ENCODE data around the gene ITCH. TPM values are rescaled to one million over a fixed set of nuclear protein-coding genes. Genes with fewer than 3 reads are reported as not detected.

ITCH gene
- total RNA-seq, 1 experiment from 2014 or later = 78.8 TPM

GRCh38 chr20:34407962-34408474 is 44.9 kb downstream of the ITCH start:
- CTCF ChIA-PET = no interaction called here

GRCh38 chr20:34410336-34410735 is 47.3 kb downstream of the ITCH start:
- Histone ChIP-seq H3K79me2 (ENCODE audit: insufficient read depth, low read length) (peaks cover 79% of the 10 kb centered on the region), H2AFZ (ENCODE audit: low read depth, low read length, poor library complexity, severe bottlenecking) (no peak overlapping the region)
- intact Hi-C loops (cut with micrococcal nuclease) = no loop called here

More at GRCh38 chr20:34407962-34408474, 44.9 kb downstream of the ITCH start:
- POLR2A ChIA-PET = no interaction called here
- intact Hi-C loops (cut with micrococcal nuclease) = no loop called here
- no peaks in the 10 kb centered on the region for H3K9me3 ChIP-seq (ENCODE audit: control insufficient read depth in 1 of 2, insufficient read depth in 1 of 2, low read depth in 1 of 2, low read length in 2 of 2)
- peaks cover 11 to 12% of the 10 kb centered on the region in 2 experiments; a peak in 2 of 4 replicates for H3K36me3 ChIP-seq (ENCODE audit: control insufficient read depth in 1 of 2, insufficient read depth in 2 of 2, low read length in 2 of 2)
- ATAC-seq (no peak), DNase-seq (ENCODE audit: low read depth, low spot score) (no peak)
- no peak overlapping the region for H3K4me3 ChIP-seq (replicated peaks in 1 of 2; ENCODE audit: low read depth in 1 of 2, low read length in 2 of 2)
- peaks cover 9% of the 10 kb centered on the region; the same call in 1 of the 2 replicates for H4K20me1 ChIP-seq (ENCODE audit: insufficient read depth)
- H3K79me2 ChIP-seq (ENCODE audit: insufficient read depth, low read length) = peaks cover 92% of the 10 kb centered on the region
- no peaks in the 10 kb centered on the region for H3K27me3 ChIP-seq (ENCODE audit: insufficient read depth, low read length)
- H3K9me2 ChIP-seq (ENCODE audit: insufficient read depth) = no peaks in the 10 kb centered on the region
- H2AFZ ChIP-seq (ENCODE audit: low read depth, low read length, poor library complexity, severe bottlenecking) = no peak overlapping the region
- no peak for TF ChIP-seq TCF7L2 (IDR thresholded peaks at IDR 0.05; ENCODE audit: borderline replicate concordance, extremely low read depth, insufficient read depth, insufficient read length)
- TF ChIP-seq MAX (IDR thresholded peaks at IDR 0.05) = no peak
- TF ChIP-seq YY1 (IDR thresholded peaks at IDR 0.05; ENCODE audit: extremely low read depth, insufficient replicate concordance, low read depth, low read length) = no peak
- no peak for TF ChIP-seq SIN3A (IDR thresholded peaks at IDR 0.05; ENCODE audit: low read depth)
- TF ChIP-seq JUND (IDR thresholded peaks at IDR 0.05) = no peak
- TF ChIP-seq ELF1 (IDR thresholded peaks at IDR 0.05; ENCODE audit: borderline replicate concordance, low read depth) = no peak
- RAD21 ChIA-PET (ENCODE audit: low non-redundant PET in 1 of 2, low total read pairs in 2 of 2, uncharacterized antibody in 2 of 2, unreplicated experiment in 2 of 2) = no interaction called here
- peaks cover 0 to 8% of the 10 kb centered on the region in 2 experiments; a peak in 2 of 4 replicates for H3K4me1 ChIP-seq (ENCODE audit: control insufficient read depth in 1 of 2, insufficient read depth in 2 of 2, low read length in 2 of 2)
- H3K4me2 ChIP-seq (ENCODE audit: low read length) = no peak overlapping the region
- no TSS peak for BruUV-seq (replicated peaks)
- H3K27ac ChIP-seq (ENCODE audit: low read depth, low read length) = no peak overlapping the region
- H3K9ac ChIP-seq (ENCODE audit: low read length) = no peak overlapping the region

More at GRCh38 chr20:34410336-34410735, 47.3 kb downstream of the ITCH start:
- TF ChIP-seq ZBTB33 (IDR thresholded peaks at IDR 0.05; ENCODE audit: extremely low read depth, insufficient replicate concordance, low read length) = no peak
- TF ChIP-seq ELF1 (IDR thresholded peaks at IDR 0.05; ENCODE audit: borderline replicate concordance, low read depth) = no peak
- TF ChIP-seq TCF7L2 (IDR thresholded peaks at IDR 0.05; ENCODE audit: borderline replicate concordance, extremely low read depth, insufficient read depth, insufficient read length) = no peak
- TF ChIP-seq ATF3 (IDR thresholded peaks at IDR 0.05) = no peak
- no peak for TF ChIP-seq EGR1 (IDR thresholded peaks at IDR 0.05; ENCODE audit: low read depth)
- TF ChIP-seq MAX (IDR thresholded peaks at IDR 0.05) = no peak
- no peak for TF ChIP-seq CEBPB (IDR thresholded peaks at IDR 0.05; ENCODE audit: low read depth)
- no peak for TF ChIP-seq POLR2A (IDR thresholded peaks at IDR 0.05; ENCODE audit: borderline replicate concordance, extremely low read depth, insufficient read depth, insufficient read length)
- H3K27ac ChIP-seq (ENCODE audit: low read depth, low read length) = no peak overlapping the region
- ATAC-seq = no peak
- DNase-seq (ENCODE audit: low read depth, low spot score) = no peak
- CTCF ChIA-PET = interaction anchor here (1.6 kb wide), 1 partner anchor 97 kb away, joined by 4 read pairs; no protein-coding TSS in a partner anchor
- no peak overlapping the region for H3K9ac ChIP-seq (ENCODE audit: low read length)
- BruUV-seq (replicated peaks) = no TSS peak
- H4K20me1 ChIP-seq (ENCODE audit: insufficient read depth) = peaks cover 9% of the 10 kb centered on the region; the same call in 1 of the 2 replicates
- H3K4me2 ChIP-seq (ENCODE audit: low read length) = no peak overlapping the region
- H3K9me2 ChIP-seq (ENCODE audit: insufficient read depth) = no peaks in the 10 kb centered on the region
- H3K27me3 ChIP-seq (ENCODE audit: insufficient read depth, low read length) = no peaks in the 10 kb centered on the region
- H3K4me3 ChIP-seq (replicated peaks in 1 of 2; ENCODE audit: low read depth in 1 of 2, low read length in 2 of 2) = no peak overlapping the region
- RAD21 ChIA-PET (ENCODE audit: low non-redundant PET in 1 of 2, low total read pairs in 2 of 2, uncharacterized antibody in 2 of 2, unreplicated experiment in 2 of 2) = no interaction called here
- H3K4me1 ChIP-seq (ENCODE audit: control insufficient read depth in 1 of 2, insufficient read depth in 2 of 2, low read length in 2 of 2) = peaks cover 18 to 29% of the 10 kb centered on the region in 2 experiments
- no peaks in the 10 kb centered on the region for H3K9me3 ChIP-seq (ENCODE audit: control insufficient read depth in 1 of 2, insufficient read depth in 1 of 2, low read depth in 1 of 2, low read length in 2 of 2)
- POLR2A ChIA-PET = no interaction called here
- peaks cover 15% of the 10 kb centered on the region in 2 experiments; a peak in 2 of 4 replicates for H3K36me3 ChIP-seq (ENCODE audit: control insufficient read depth in 1 of 2, insufficient read depth in 2 of 2, low read length in 2 of 2)
